CD4-positive, alpha-beta T cell treated with Interferon gamma for 1 hour (primary cell): ENCODE results near the gene NR1H3.
"Not testable (repeated sequence)": the region's sequence is repeated elsewhere in the genome, so short reads cannot be mapped to it uniquely, and the experiment has no call there.

ENCODE experiments used
- DNase-seq: peaks from one replicate; pipeline ENCODE4 v3.0.0-alpha.2; 2020

NR1H3 gene

GRCh38 chr11:47257517-47258316 lies at the start of gene NR1H3:
TSS of gene NR1H3 (plus strand) at chr11:47257996. CDS start at chr11:47259217, 1,221 bp downstream.
- peak; percentile 7 for DNase-seq

GRCh38 chr11:47208008-47208552 lies 49.7 kb upstream of the NR1H3 start:
- not testable (repeated sequence) for DNase-seq

GRCh38 chr11:47208628-47209027 lies 49.2 kb upstream of the NR1H3 start:
- DNase-seq, result no peak

- no peak for DNase-seq
Measured at GRCh38 chr11:47212938-47213337, 44.9 kb upstream of the NR1H3 start.

- peak; percentile 83 for DNase-seq
Measured at GRCh38 chr11:47213950-47214565, 43.7 kb upstream of the NR1H3 start.

- no peak for DNase-seq
Measured at GRCh38 chr11:47215366-47215910, 42.4 kb upstream of the NR1H3 start.

- DNase-seq, result peak; percentile 6
Measured at GRCh38 chr11:47216121-47216798, 41.5 kb upstream of the NR1H3 start.

- DNase-seq, result no peak
Measured at GRCh38 chr11:47220401-47220821, 37.4 kb upstream of the NR1H3 start.

- DNase-seq, result no peak
Measured at GRCh38 chr11:47222696-47223095, 35.1 kb upstream of the NR1H3 start.

- DNase-seq, result no peak
Measured at GRCh38 chr11:47225552-47226400, 32.0 kb upstream of the NR1H3 start.

GRCh38 chr11:47229161-47229560 lies 28.6 kb upstream of the NR1H3 start:
- no peak for DNase-seq

- no peak for DNase-seq
Measured at GRCh38 chr11:47233051-47233450, 24.7 kb upstream of the NR1H3 start.

- peak; percentile 24 for DNase-seq
Measured at GRCh38 chr11:47233989-47234668, 23.7 kb upstream of the NR1H3 start.

- peak; percentile 77 for DNase-seq
Measured at GRCh38 chr11:47234669-47235100, 23.1 kb upstream of the NR1H3 start.

- DNase-seq, result no peak
Measured at GRCh38 chr11:47235163-47235562, 22.6 kb upstream of the NR1H3 start.

GRCh38 chr11:47236482-47236881 lies 21.3 kb upstream of the NR1H3 start:
- no peak for DNase-seq

GRCh38 chr11:47239852-47240251 lies 17.9 kb upstream of the NR1H3 start:
- DNase-seq, result no peak

- no peak for DNase-seq
Measured at GRCh38 chr11:47241841-47242301, 15.9 kb upstream of the NR1H3 start.

GRCh38 chr11:47242596-47243192 lies 15.1 kb upstream of the NR1H3 start:
- no peak for DNase-seq

- no peak for DNase-seq
Measured at GRCh38 chr11:47243454-47243853, 14.3 kb upstream of the NR1H3 start.
